Activated CD4-positive, CD25-positive, alpha-beta regulatory T cell (primary cell): ENCODE measurements around the gene SCN9A.
"Not testable (repeated sequence)": the region's sequence is repeated elsewhere in the genome, so short reads cannot be mapped to it uniquely, and the experiment has no call there.

Experiments used
- DNase-seq, 4 experiments: peaks; one replicate each; lab custom pipeline; 2025; lab: John Stamatoyannopoulos, UW

Gene SCN9A

GRCh38 chr2:166242309-166242708 is 133.4 kb downstream of the SCN9A start:
- DNase-seq = no peak

- DNase-seq = no peak
Observed at GRCh38 chr2:166240387-166241313, 135.1 kb downstream of the SCN9A start.

GRCh38 chr2:166239548-166239947 is 136.2 kb downstream of the SCN9A start:
- no peak for DNase-seq

- no peak for DNase-seq
Observed at GRCh38 chr2:166238176-166238575, 137.6 kb downstream of the SCN9A start.

GRCh38 chr2:166234112-166234846 is 141.5 kb downstream of the SCN9A start:
- no peak for DNase-seq

GRCh38 chr2:166233244-166233643 is 142.5 kb downstream of the SCN9A start:
- DNase-seq = no peak

GRCh38 chr2:166230724-166231070 is 145.0 kb downstream of the SCN9A start:
- no peak for DNase-seq

GRCh38 chr2:166230024-166230723 is 145.6 kb downstream of the SCN9A start:
- DNase-seq = no peak

- no peak for DNase-seq
Observed at GRCh38 chr2:166229678-166230023, 146.1 kb downstream of the SCN9A start.

GRCh38 chr2:166224197-166224596 is 151.5 kb downstream of the SCN9A start:
- DNase-seq = no peak

GRCh38 chr2:166223298-166223697 is 152.4 kb downstream of the SCN9A start:
- DNase-seq = no peak

GRCh38 chr2:166211079-166211478 is 164.7 kb downstream of the SCN9A start:
- no peak for DNase-seq

GRCh38 chr2:166209944-166210343 is 165.8 kb downstream of the SCN9A start:
- not testable (repeated sequence) for DNase-seq

- not testable (repeated sequence) for DNase-seq
Observed at GRCh38 chr2:166209367-166209766, 166.4 kb downstream of the SCN9A start.

- DNase-seq = not testable (repeated sequence)
Observed at GRCh38 chr2:166206153-166206552, 169.6 kb downstream of the SCN9A start.

- DNase-seq = no peak
Observed at GRCh38 chr2:166202778-166203177, 173.0 kb downstream of the SCN9A start.

GRCh38 chr2:166197446-166197845 is 178.3 kb downstream of the SCN9A start:
- no peak for DNase-seq

GRCh38 chr2:166193407-166193806 is 182.3 kb downstream of the SCN9A start:
- DNase-seq = no peak

- no peak for DNase-seq
Observed at GRCh38 chr2:166188084-166188483, 187.7 kb downstream of the SCN9A start.

GRCh38 chr2:166184789-166185188 is 191.0 kb downstream of the SCN9A start:
- DNase-seq = no peak

- no peak for DNase-seq
Observed at GRCh38 chr2:166181813-166182154, 194.0 kb downstream of the SCN9A start.

GRCh38 chr2:166180951-166181812 is 194.6 kb downstream of the SCN9A start:
- no peak for DNase-seq
